Measurements from ENCODE around the gene KLF17. TPM values are rescaled to one million over a fixed set of nuclear protein-coding genes. Genes with fewer than 3 reads are reported as not detected.

The KLF17 gene
- polyA plus RNA-seq, 3 donors, result not detected

- Histone ChIP-seq H3K27ac (ENCODE audit: low read depth in 1 of 2, low read length in 2 of 2) (no peak overlapping the region), H3K4me2 (replicated peaks; ENCODE audit: extremely low read depth, low read length, poor library complexity, severe bottlenecking) (no peak overlapping the region), H3K9me3 (replicated peaks in 1 of 2; ENCODE audit: control insufficient read depth in 1 of 2, insufficient read depth in 1 of 2, low read length in 2 of 2) (no peaks in the 10 kb centered on the region), H4K20me1 (ENCODE audit: insufficient read depth, low read length) (no peaks in the 10 kb centered on the region), H3K36me3 (replicated peaks in 1 of 2; ENCODE audit: control insufficient read depth in 1 of 2, insufficient read depth in 2 of 2, low read length in 2 of 2) (no peaks in the 10 kb centered on the region), H3K4me3 (replicated peaks in 1 of 3; ENCODE audit: low read depth in 2 of 3, low read length in 3 of 3) (no peak overlapping the region), H3K9ac (ENCODE audit: insufficient read depth, low read length, poor library complexity, severe bottlenecking) (no peak overlapping the region), H3K79me2 (ENCODE audit: insufficient read depth, low read length) (no peaks in the 10 kb centered on the region), H3K27me3 (ENCODE audit: control insufficient read depth in 2 of 2, insufficient read depth in 2 of 2, low read length in 2 of 2) (no peaks in the 10 kb centered on the region), H2AFZ (ENCODE audit: insufficient read depth, low read depth, low read length, poor library complexity, severe bottlenecking) (no peak overlapping the region), H3K4me1 (ENCODE audit: control insufficient read depth in 1 of 2, insufficient read depth in 2 of 2, low read length in 2 of 2) (no peaks in the 10 kb centered on the region)
- Mint-ChIP-seq H3K4me1 (no peaks in the 10 kb centered on the region), H3K27ac (no peak overlapping the region), H3K36me3 (no peaks in the 10 kb centered on the region), H3K4me3 (no peak overlapping the region), H3K9me3 (peaks cover 0 to 1% (median 0%) of the 10 kb centered on the region in 7 donors), H3K27me3 (ENCODE audit: low read depth in 3 of 3) (peaks cover 2 to 11% (median 7%) of the 10 kb centered on the region in 3 donors)
- no peak for DNase-seq
- intact Hi-C loops (cut with micrococcal nuclease), result no loop called here
- TF ChIP-seq CTCF (IDR thresholded peaks at IDR 0.05), result no peak
- WGBS (ENCODE audit: insufficient coverage), result no CpG with 5 or more reads among the region's 1 CpG
Observed at GRCh38 chr1:44108971-44109370, 9.7 kb upstream of the KLF17 start.

- Histone ChIP-seq H3K4me1 (ENCODE audit: control insufficient read depth in 1 of 2, insufficient read depth in 2 of 2, low read length in 2 of 2) (no peaks in the 10 kb centered on the region), H3K36me3 (replicated peaks in 1 of 2; ENCODE audit: control insufficient read depth in 1 of 2, insufficient read depth in 2 of 2, low read length in 2 of 2) (no peaks in the 10 kb centered on the region)
Observed at GRCh38 chr1:44110916-44111315, 7.7 kb upstream of the KLF17 start.

More at GRCh38 chr1:44110916-44111315, 7.7 kb upstream of the KLF17 start:
- H3K4me3 Mint-ChIP-seq, result no peak overlapping the region
- no peak overlapping the region for H3K4me2 ChIP-seq (replicated peaks; ENCODE audit: extremely low read depth, low read length, poor library complexity, severe bottlenecking)
- no peak for DNase-seq
- H4K20me1 ChIP-seq (ENCODE audit: insufficient read depth, low read length), result no peaks in the 10 kb centered on the region
- intact Hi-C loops (cut with micrococcal nuclease), result no loop called here
- H2AFZ ChIP-seq (ENCODE audit: insufficient read depth, low read depth, low read length, poor library complexity, severe bottlenecking), result no peak overlapping the region
- H3K27ac Mint-ChIP-seq, result no peak overlapping the region
- WGBS (ENCODE audit: insufficient coverage), result 100% methylated on average over 2 of the region's 5 CpGs
- H3K27me3 Mint-ChIP-seq (ENCODE audit: low read depth in 3 of 3), result peaks cover 2 to 9% (median 7%) of the 10 kb centered on the region in 3 donors
- H3K9ac ChIP-seq (ENCODE audit: insufficient read depth, low read length, poor library complexity, severe bottlenecking), result no peak overlapping the region
- H3K36me3 Mint-ChIP-seq, result no peaks in the 10 kb centered on the region
- no peak overlapping the region for H3K27ac ChIP-seq (ENCODE audit: low read depth in 1 of 2, low read length in 2 of 2)
- H3K79me2 ChIP-seq (ENCODE audit: insufficient read depth, low read length), result no peaks in the 10 kb centered on the region
- H3K9me3 ChIP-seq (replicated peaks in 1 of 2; ENCODE audit: control insufficient read depth in 1 of 2, insufficient read depth in 1 of 2, low read length in 2 of 2), result no peaks in the 10 kb centered on the region
- no peak for TF ChIP-seq CTCF (IDR thresholded peaks at IDR 0.05)
- no peak overlapping the region for H3K4me3 ChIP-seq (replicated peaks in 1 of 3; ENCODE audit: low read depth in 2 of 3, low read length in 3 of 3)
- no peaks in the 10 kb centered on the region for H3K27me3 ChIP-seq (ENCODE audit: control insufficient read depth in 2 of 2, insufficient read depth in 2 of 2, low read length in 2 of 2)
- peaks cover 0 to 1% (median 0%) of the 10 kb centered on the region in 7 donors for H3K9me3 Mint-ChIP-seq
- H3K4me1 Mint-ChIP-seq, result no peaks in the 10 kb centered on the region

All from CD14-positive monocyte (primary cell).